Parathyroid adenoma (tissue), 2 donors: ENCODE measurements around the gene DLL1.

Source experiments
- H2AFZ ChIP-seq: fragments of 300-600 bp; sonication (generic); one replicate; pipeline ENCODE4 v1.7.0; 2017; ENCODE audit warnings: antibody characterized with exemption, mild to moderate bottlenecking
- H3K27ac ChIP-seq: fragments of 300-600 bp; sonication (generic); one replicate; pipeline ENCODE4 v1.7.0; 2017
- H3K27me3 ChIP-seq: fragments of 300-600 bp; sonication (generic); one replicate; pipeline ENCODE4 v1.7.0; 2017; ENCODE audit warnings: low read length; ENCODE audit not compliant: control insufficient read depth, insufficient read depth
- H3K36me3 ChIP-seq: fragments of 300-600 bp; sonication (generic); one replicate; pipeline ENCODE4 v1.7.0; 2017; ENCODE audit warnings: low read length; ENCODE audit not compliant: control insufficient read depth, insufficient read depth
- H3K4me1 ChIP-seq: fragments of 300-600 bp; sonication (generic); one replicate; pipeline ENCODE4 v1.7.0; 2017; ENCODE audit warnings: control low read depth
- H3K4me2 ChIP-seq: fragments of 300-600 bp; sonication (generic); one replicate; pipeline ENCODE4 v1.7.0; 2017; ENCODE audit warnings: low read length
- H3K4me3 ChIP-seq: fragments of 300-600 bp; sonication (generic); one replicate; pipeline ENCODE4 v1.7.0; 2017; ENCODE audit warnings: low read depth, low read length
- H3K79me2 ChIP-seq: fragments of 300-600 bp; sonication (generic); one replicate; pipeline ENCODE4 v1.7.0; 2017; ENCODE audit warnings: control low read depth
- H3K9ac ChIP-seq: fragments of 300-600 bp; sonication (generic); one replicate; pipeline ENCODE4 v1.7.0; 2017; ENCODE audit warnings: mild to moderate bottlenecking
- H3K9me3 ChIP-seq: fragments of 300-600 bp; sonication (generic); one replicate; pipeline ENCODE4 v1.7.0; 2017; ENCODE audit warnings: low read length; ENCODE audit not compliant: control insufficient read depth
- TF ChIP-seq, protein P1 (sequence below): fragments of 300-600 bp; sonication (generic); IDR thresholded peaks from one replicate; pipeline ENCODE4 v1.7.0; 2017; ENCODE audit warnings: antibody characterized with exemption, mild to moderate bottlenecking
- donor health status: primary hyperparathyroidism.

Gene DLL1

DNA sequence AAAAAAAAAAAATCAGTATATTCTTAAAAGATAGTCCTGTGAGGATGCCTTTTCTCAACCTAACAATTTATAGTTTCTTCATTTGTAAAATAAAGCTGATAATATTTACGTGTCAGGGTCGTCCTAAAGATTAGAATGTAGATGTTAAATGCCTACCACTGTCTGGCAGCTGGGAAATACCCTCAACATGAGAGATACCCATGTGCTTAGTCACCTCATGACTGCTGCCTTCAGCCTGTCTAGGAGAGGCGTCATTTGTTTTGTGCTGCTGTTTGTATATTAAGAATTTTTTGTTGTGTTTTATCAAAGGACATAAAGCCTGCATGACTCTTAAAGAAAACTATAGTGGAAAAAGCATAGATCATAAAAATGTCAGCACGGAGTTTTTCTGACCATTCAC is 25.2 kb upstream of the DLL1 start:
- H3K4me1 ChIP-seq, result peaks cover 12% of the 10 kb centered on the region
- no peaks in the 10 kb centered on the region for H3K9me3 ChIP-seq
- H3K4me2 ChIP-seq, result no peak overlapping the region
- no peaks in the 10 kb centered on the region for H3K36me3 ChIP-seq
- no peaks in the 10 kb centered on the region for H3K27me3 ChIP-seq
- H2AFZ ChIP-seq, result no peak overlapping the region
- H3K27ac ChIP-seq, result no peak overlapping the region
- H3K4me3 ChIP-seq, result no peak overlapping the region
- H3K79me2 ChIP-seq, result peaks cover 20% of the 10 kb centered on the region
- H3K9ac ChIP-seq, result no peak overlapping the region
- TF ChIP-seq, protein P1, sequence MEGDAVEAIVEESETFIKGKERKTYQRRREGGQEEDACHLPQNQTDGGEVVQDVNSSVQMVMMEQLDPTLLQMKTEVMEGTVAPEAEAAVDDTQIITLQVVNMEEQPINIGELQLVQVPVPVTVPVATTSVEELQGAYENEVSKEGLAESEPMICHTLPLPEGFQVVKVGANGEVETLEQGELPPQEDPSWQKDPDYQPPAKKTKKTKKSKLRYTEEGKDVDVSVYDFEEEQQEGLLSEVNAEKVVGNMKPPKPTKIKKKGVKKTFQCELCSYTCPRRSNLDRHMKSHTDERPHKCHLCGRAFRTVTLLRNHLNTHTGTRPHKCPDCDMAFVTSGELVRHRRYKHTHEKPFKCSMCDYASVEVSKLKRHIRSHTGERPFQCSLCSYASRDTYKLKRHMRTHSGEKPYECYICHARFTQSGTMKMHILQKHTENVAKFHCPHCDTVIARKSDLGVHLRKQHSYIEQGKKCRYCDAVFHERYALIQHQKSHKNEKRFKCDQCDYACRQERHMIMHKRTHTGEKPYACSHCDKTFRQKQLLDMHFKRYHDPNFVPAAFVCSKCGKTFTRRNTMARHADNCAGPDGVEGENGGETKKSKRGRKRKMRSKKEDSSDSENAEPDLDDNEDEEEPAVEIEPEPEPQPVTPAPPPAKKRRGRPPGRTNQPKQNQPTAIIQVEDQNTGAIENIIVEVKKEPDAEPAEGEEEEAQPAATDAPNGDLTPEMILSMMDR, result no peak

DNA sequence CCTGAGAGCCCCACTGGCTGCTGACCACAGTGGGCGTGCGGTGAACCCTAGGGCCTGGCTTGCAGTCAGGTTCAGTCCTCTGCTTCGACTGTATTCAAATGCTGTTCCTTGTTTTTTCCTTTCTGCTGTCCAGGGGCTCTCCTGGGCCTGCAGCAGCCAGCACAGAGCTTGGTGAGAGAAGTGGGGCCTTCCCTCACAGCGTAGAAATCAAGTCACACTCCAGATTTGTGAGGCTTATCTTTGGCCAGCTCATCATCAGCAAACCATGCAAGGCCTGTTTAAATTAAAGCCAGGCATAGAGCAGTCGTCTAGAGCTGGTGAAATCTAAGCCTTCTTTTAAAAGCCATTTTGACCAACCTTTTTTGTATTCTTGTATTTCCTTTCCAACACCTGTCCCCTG is 24.1 kb upstream of the DLL1 start:
- Histone ChIP-seq H3K36me3 (no peaks in the 10 kb centered on the region), H3K79me2 (peaks cover 28% of the 10 kb centered on the region), H3K4me3 (no peak overlapping the region), H3K4me2 (no peak overlapping the region), H3K9ac (no peak overlapping the region), H3K9me3 (no peaks in the 10 kb centered on the region), H2AFZ (no peak overlapping the region), H3K4me1 (peaks cover 17% of the 10 kb centered on the region), H3K27me3 (no peaks in the 10 kb centered on the region), H3K27ac (no peak overlapping the region)
- TF ChIP-seq, protein P1, result no peak

DNA sequence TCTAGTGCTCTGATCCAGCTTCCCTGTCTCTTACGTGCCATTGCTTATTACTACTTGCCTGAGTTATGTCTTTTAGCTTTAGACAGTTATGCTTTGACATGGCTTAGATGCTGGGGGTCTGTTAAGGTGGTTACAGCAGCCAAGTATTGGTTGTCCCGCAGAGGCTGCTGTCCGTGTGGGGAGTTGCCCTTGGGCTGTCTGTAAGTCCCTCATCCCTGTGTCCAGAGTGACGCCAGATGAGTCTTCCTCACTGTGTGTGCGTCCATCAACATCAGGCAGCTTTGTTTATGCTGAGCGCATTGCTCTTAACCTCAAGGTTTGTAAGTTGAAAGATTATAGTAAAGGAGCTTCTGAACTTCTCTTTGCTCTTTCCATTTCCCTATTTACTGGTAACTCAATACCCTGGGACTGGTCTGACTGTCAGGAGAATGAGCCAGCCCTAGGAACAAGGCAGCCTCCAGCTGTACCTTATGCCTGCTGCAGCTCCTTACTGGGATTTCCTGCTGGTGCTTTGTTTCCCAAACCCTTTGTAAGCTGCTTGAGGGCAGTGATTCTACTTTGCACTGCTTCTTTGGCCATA is 22.9 kb upstream of the DLL1 start:
- H3K79me2 ChIP-seq, result peaks cover 34% of the 10 kb centered on the region
- TF ChIP-seq, protein P1, result no peak

DNA sequence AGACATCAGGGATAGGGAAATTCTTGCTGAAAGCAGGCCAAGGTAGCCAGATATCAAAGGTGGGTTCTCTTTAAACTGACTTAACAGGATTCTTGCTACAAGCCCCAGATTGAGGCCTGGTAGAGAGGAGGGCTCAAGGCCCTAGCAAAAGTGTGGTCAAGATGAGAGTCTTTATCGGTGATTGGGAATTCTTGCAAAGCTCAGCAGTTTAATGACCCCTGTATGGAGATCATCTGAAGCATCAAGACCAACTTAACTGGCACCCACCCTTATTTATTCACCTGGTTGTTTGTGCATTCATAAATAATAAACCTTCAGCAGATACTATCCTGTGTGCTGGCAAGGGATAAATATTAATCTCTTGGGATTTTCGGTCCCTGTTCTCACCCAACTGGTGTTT is 22.0 kb upstream of the DLL1 start:
- Histone ChIP-seq H3K4me1 (peaks cover 17% of the 10 kb centered on the region), H3K79me2 (peaks cover 40% of the 10 kb centered on the region), H3K27ac (no peak overlapping the region), H3K36me3 (no peaks in the 10 kb centered on the region), H3K4me2 (no peak overlapping the region), H3K4me3 (no peak overlapping the region), H3K9me3 (no peaks in the 10 kb centered on the region), H3K27me3 (no peaks in the 10 kb centered on the region), H2AFZ (no peak overlapping the region), H3K9ac (no peak overlapping the region)
- TF ChIP-seq, protein P1, result no peak

More for the DNA sequence above, 22.9 kb upstream of the DLL1 start:
- no peak overlapping the region for H2AFZ ChIP-seq
- no peak overlapping the region for H3K9ac ChIP-seq
- H3K4me3 ChIP-seq, result no peak overlapping the region
- no peaks in the 10 kb centered on the region for H3K36me3 ChIP-seq
- no peaks in the 10 kb centered on the region for H3K9me3 ChIP-seq
- H3K4me1 ChIP-seq, result peaks cover 17% of the 10 kb centered on the region
- no peak overlapping the region for H3K27ac ChIP-seq
- H3K27me3 ChIP-seq, result no peaks in the 10 kb centered on the region
- H3K4me2 ChIP-seq, result no peak overlapping the region

DNA sequence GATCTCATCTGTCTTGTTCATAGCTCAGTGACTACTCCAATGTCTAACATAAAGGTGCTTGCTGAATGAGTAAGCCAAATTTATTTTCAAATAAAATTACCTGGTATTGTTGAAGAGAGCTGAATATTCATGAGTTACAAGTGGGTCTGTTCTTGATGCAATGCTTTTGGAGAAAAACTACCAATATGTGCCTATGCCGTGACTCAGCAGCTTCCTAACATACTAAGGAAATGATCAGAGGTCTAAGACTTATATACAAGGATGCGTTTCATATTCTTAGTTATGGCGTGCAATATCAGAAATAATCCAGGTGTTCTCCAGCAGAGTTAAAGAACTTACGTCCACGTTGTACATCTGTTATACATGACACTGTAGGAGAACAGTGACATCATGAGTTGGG is 20.8 kb upstream of the DLL1 start:
- Histone ChIP-seq H3K4me3 (no peak overlapping the region), H3K79me2 (peaks cover 51% of the 10 kb centered on the region), H2AFZ (no peak overlapping the region), H3K36me3 (no peaks in the 10 kb centered on the region), H3K4me2 (no peak overlapping the region), H3K9ac (no peak overlapping the region), H3K27me3 (no peaks in the 10 kb centered on the region), H3K9me3 (no peaks in the 10 kb centered on the region), H3K4me1 (peaks cover 19% of the 10 kb centered on the region), H3K27ac (no peak overlapping the region)
- TF ChIP-seq, protein P1, result no peak
